Measurements from ENCODE around the gene AMHR2. TPM values are rescaled to one million over a fixed set of nuclear protein-coding genes. Genes with fewer than 3 reads are reported as not detected.

Gene AMHR2
- total RNA-seq, 1 experiment from 2014 or later: 0.29 TPM

DNA sequence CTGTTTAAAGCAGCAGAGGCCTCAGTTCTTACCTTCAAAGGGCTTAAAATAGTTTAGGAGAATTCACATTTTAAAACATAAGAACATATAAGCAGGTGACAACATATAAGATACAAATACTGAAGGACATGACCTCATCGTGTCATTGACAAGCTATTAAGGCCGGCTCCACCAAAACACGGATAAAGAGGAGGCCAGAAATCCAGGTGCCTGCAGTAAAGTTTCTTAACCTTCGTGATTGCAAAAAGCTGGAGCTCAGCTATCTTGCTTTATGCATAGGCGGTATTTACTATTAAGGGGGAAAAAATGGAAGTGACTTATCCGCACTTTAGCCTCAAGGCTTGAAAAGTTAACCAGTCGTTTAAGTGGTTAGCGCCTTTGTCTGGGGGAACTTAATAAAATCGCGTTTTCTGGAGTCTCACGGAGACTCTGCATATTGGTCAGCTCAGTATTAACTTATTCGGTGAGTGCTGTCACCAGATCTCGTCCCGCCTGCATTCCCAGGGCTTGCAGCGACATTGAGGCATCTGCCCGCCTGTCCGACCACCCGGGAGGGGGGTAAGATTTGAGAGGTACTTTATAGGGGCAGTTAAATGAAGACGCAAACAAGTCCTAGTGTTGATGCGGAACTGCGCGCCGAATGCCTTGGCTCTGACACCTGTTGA lies 44.8 kb upstream of the AMHR2 start:
- Histone ChIP-seq H3K79me2 (ENCODE audit: low read length) (peaks cover 29% of the 10 kb centered on the region), H3K4me3 (ENCODE audit: low read length) (peak overlapping the region; percentile 57), H3K4me2 (ENCODE audit: low read length) (peak overlapping the region; percentile 81), H2AFZ (ENCODE audit: low read length) (peak overlapping the region; percentile 73), H3K9ac (ENCODE audit: low read length) (peak overlapping the region; percentile 87), H3K27me3 (ENCODE audit: low read length) (no peaks in the 10 kb centered on the region), H4K20me1 (ENCODE audit: low read length) (peaks cover 16% of the 10 kb centered on the region; the same call in 1 of the 2 replicates), H3K9me3 (ENCODE audit: low read length) (no peaks in the 10 kb centered on the region), H3K36me3 (ENCODE audit: low read depth, low read length) (peaks cover 17% of the 10 kb centered on the region), H3K9me2 (replicated peaks; ENCODE audit: low read length) (no peaks in the 10 kb centered on the region), H3K27ac (ENCODE audit: low read length) (peak overlapping the region; percentile 80), H3F3A (ENCODE audit: low read length, unreplicated experiment) (no peaks in the 10 kb centered on the region), H3K4me1 (ENCODE audit: insufficient read depth, low read length) (peaks cover 40% of the 10 kb centered on the region)
- DNase-seq: peak; percentile 3
- CTCF ChIA-PET: interaction anchor here (0.6 to 1.5 kb wide), 3 partner anchors 34 to 58 kb away, joined by 3 to 14 read pairs (median 8); partner anchors contain the start of gene AAAS
- ATAC-seq: no peak
- intact Hi-C loops (cut with micrococcal nuclease): no loop called here
- TSS peak; percentile 99 for BruUV-seq (replicated peaks)
- TF ChIP-seq EZH2phosphoT487 (IDR thresholded peaks at IDR 0.05; ENCODE audit: borderline replicate concordance, low read length): no peak
- TF ChIP-seq, protein P1, sequence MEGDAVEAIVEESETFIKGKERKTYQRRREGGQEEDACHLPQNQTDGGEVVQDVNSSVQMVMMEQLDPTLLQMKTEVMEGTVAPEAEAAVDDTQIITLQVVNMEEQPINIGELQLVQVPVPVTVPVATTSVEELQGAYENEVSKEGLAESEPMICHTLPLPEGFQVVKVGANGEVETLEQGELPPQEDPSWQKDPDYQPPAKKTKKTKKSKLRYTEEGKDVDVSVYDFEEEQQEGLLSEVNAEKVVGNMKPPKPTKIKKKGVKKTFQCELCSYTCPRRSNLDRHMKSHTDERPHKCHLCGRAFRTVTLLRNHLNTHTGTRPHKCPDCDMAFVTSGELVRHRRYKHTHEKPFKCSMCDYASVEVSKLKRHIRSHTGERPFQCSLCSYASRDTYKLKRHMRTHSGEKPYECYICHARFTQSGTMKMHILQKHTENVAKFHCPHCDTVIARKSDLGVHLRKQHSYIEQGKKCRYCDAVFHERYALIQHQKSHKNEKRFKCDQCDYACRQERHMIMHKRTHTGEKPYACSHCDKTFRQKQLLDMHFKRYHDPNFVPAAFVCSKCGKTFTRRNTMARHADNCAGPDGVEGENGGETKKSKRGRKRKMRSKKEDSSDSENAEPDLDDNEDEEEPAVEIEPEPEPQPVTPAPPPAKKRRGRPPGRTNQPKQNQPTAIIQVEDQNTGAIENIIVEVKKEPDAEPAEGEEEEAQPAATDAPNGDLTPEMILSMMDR (conservative IDR thresholded peaks at IDR 0.05; ENCODE audit: low read depth, low read length): no peak
- TF ChIP-seq EZH2 (IDR thresholded peaks at IDR 0.05; ENCODE audit: low read length, unreplicated experiment): no peak
- POLR2A ChIA-PET (ENCODE audit: unreplicated experiment): interaction anchor here (0.6 to 1.3 kb wide), 3 partner anchors 26 to 122 kb away, joined by 3 to 8 read pairs (median 3); partner anchors contain the start of gene TARBP2

DNA sequence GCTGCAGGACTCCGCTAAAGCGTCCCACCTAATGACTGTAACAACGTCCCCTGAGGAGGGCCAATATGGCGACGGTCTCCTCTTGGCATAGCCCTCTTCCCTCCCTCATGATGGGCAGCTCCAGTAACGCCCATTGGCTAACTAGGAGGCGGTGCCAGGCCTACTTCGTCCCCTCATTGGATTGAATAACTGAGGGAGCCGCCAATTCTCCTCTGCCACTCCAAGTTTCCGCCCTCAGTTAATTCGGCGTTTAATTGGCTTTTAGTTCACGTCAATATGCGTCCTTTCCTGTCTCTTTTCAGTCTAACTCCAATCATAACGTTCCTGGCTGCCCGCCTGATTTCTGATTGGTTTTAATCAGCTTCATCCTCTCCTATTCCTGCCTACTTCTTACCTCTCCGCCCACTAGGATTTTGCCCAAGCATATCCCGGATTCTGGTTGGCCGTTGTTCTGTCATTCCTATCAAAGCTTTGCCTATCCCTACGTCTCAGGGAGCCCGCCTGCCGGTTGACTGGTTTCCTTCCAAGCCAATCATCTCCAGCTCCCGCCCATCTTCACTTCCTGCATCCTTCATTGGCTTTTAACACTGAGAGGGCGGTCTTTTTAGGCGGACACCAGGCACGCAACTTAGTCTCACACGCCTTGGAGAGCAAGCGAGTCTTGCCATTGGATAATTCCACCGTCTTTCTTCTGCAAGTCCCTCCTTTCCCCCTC lies 44.1 kb upstream of the AMHR2 start:
- no peaks in the 10 kb centered on the region for H3K27me3 ChIP-seq (ENCODE audit: low read length)
- H3K9ac ChIP-seq (ENCODE audit: low read length): peak overlapping the region; percentile 92
- H3K4me1 ChIP-seq (ENCODE audit: insufficient read depth, low read length): peaks cover 40% of the 10 kb centered on the region
- H3K36me3 ChIP-seq (ENCODE audit: low read depth, low read length): peaks cover 17% of the 10 kb centered on the region
- H3K9me2 ChIP-seq (replicated peaks; ENCODE audit: low read length): no peaks in the 10 kb centered on the region
- intact Hi-C loops (cut with micrococcal nuclease): loop anchor here (2.0 kb wide), 1 partner anchor 41 kb away; no protein-coding TSS in a partner anchor
- ChIA-PET POLR2A (ENCODE audit: unreplicated experiment) (interaction anchor here (0.6 to 1.3 kb wide), 2 partner anchors 36 to 42 kb away, joined by 4 to 8 read pairs; no protein-coding TSS in a partner anchor), CTCF (interaction anchor here (0.6 to 1.5 kb wide), 4 partner anchors 27 to 58 kb away, joined by 3 to 14 read pairs (median 6); partner anchors contain the start of gene AAAS)
- no peaks in the 10 kb centered on the region for H3K9me3 ChIP-seq (ENCODE audit: low read length)
- peak; percentile 77 for ATAC-seq
- DNase-seq: peak; percentile 100
- no peaks in the 10 kb centered on the region for H3F3A ChIP-seq (ENCODE audit: low read length, unreplicated experiment)
- H3K4me2 ChIP-seq (ENCODE audit: low read length): peak overlapping the region; percentile 81
- TF ChIP-seq EZH2 (IDR thresholded peaks at IDR 0.05; ENCODE audit: low read length, unreplicated experiment): no peak
- TF ChIP-seq, protein P1 (conservative IDR thresholded peaks at IDR 0.05; ENCODE audit: low read depth, low read length): no peak
- no peak for TF ChIP-seq EZH2phosphoT487 (IDR thresholded peaks at IDR 0.05; ENCODE audit: borderline replicate concordance, low read length)
- H3K4me3 ChIP-seq (ENCODE audit: low read length): peak overlapping the region; percentile 68
- peaks cover 36% of the 10 kb centered on the region for H3K79me2 ChIP-seq (ENCODE audit: low read length)
- peak overlapping the region; percentile 89 for H3K27ac ChIP-seq (ENCODE audit: low read length)
- H4K20me1 ChIP-seq (ENCODE audit: low read length): peaks cover 16% of the 10 kb centered on the region; the same call in 1 of the 2 replicates
- no TSS peak for BruUV-seq (replicated peaks)
- H2AFZ ChIP-seq (ENCODE audit: low read length): peak overlapping the region; percentile 73

All from PC-3 (cell line).